HG03097 (cell line): ENCODE measurements around the gene MRTFA.
"Not testable (repeated sequence)": the region's sequence is repeated elsewhere in the genome, so short reads cannot be mapped to it uniquely, and the experiment has no call there.

ENCODE experiments used
- ATAC-seq: cut with Tn5 transposase; IDR thresholded peaks from one replicate; pipeline ENCODE4 v1.9.1; 2021; ENCODE audit not compliant: unreplicated experiment, low FRiP score

Gene MRTFA

GRCh38 chr22:40403651-40404050, 232.9 kb downstream of the MRTFA start:
- ATAC-seq: no peak

GRCh38 chr22:40403141-40403540, 233.4 kb downstream of the MRTFA start:
- no peak for ATAC-seq

GRCh38 chr22:40401981-40402406, 234.5 kb downstream of the MRTFA start:
- no peak for ATAC-seq

- ATAC-seq: no peak
These were observed 235.0 kb downstream of the MRTFA start for GRCh38 chr22:40401532-40401931.

- no peak for ATAC-seq
These were observed 236.4 kb downstream of the MRTFA start for GRCh38 chr22:40400159-40400558.

- ATAC-seq: no peak
These were observed 236.9 kb downstream of the MRTFA start for GRCh38 chr22:40399621-40400020.

GRCh38 chr22:40397396-40397795, 239.1 kb downstream of the MRTFA start:
- ATAC-seq: no peak

- ATAC-seq: no peak
These were observed 239.6 kb downstream of the MRTFA start for GRCh38 chr22:40396882-40397281.

- ATAC-seq: no peak
These were observed 240.9 kb downstream of the MRTFA start for GRCh38 chr22:40395607-40396006.

- ATAC-seq: no peak
These were observed 241.9 kb downstream of the MRTFA start for GRCh38 chr22:40394607-40395006.

- ATAC-seq: no peak
These were observed 243.9 kb downstream of the MRTFA start for GRCh38 chr22:40392618-40393017.

GRCh38 chr22:40391417-40391816, 245.1 kb downstream of the MRTFA start:
- no peak for ATAC-seq

- no peak for ATAC-seq
These were observed 248.3 kb downstream of the MRTFA start for GRCh38 chr22:40388231-40388630.

- no peak for ATAC-seq
These were observed 248.8 kb downstream of the MRTFA start for GRCh38 chr22:40387746-40388145.

GRCh38 chr22:40385036-40385782, 251.3 kb downstream of the MRTFA start:
- ATAC-seq: no peak

- no peak for ATAC-seq
These were observed 252.6 kb downstream of the MRTFA start for GRCh38 chr22:40383905-40384304.

- no peak for ATAC-seq
These were observed 255.1 kb downstream of the MRTFA start for GRCh38 chr22:40381461-40381860.

GRCh38 chr22:40378448-40378847, 258.1 kb downstream of the MRTFA start:
- not testable (repeated sequence) for ATAC-seq

GRCh38 chr22:40377931-40378330, 258.6 kb downstream of the MRTFA start:
- ATAC-seq: no peak

GRCh38 chr22:40376149-40376548, 260.4 kb downstream of the MRTFA start:
- ATAC-seq: no peak

- no peak for ATAC-seq
These were observed 262.0 kb downstream of the MRTFA start for GRCh38 chr22:40374567-40374966.

GRCh38 chr22:40368836-40369235, 267.7 kb downstream of the MRTFA start:
- no peak for ATAC-seq

GRCh38 chr22:40368016-40368415, 268.5 kb downstream of the MRTFA start:
- ATAC-seq: no peak
